Measurements from ENCODE around the gene MNAT1. TPM values are rescaled to one million over a fixed set of nuclear protein-coding genes. Genes with fewer than 3 reads are reported as not detected.

Gene MNAT1
- polyA plus RNA-seq, 1 donor from 2014 or later, result 104 TPM

DNA sequence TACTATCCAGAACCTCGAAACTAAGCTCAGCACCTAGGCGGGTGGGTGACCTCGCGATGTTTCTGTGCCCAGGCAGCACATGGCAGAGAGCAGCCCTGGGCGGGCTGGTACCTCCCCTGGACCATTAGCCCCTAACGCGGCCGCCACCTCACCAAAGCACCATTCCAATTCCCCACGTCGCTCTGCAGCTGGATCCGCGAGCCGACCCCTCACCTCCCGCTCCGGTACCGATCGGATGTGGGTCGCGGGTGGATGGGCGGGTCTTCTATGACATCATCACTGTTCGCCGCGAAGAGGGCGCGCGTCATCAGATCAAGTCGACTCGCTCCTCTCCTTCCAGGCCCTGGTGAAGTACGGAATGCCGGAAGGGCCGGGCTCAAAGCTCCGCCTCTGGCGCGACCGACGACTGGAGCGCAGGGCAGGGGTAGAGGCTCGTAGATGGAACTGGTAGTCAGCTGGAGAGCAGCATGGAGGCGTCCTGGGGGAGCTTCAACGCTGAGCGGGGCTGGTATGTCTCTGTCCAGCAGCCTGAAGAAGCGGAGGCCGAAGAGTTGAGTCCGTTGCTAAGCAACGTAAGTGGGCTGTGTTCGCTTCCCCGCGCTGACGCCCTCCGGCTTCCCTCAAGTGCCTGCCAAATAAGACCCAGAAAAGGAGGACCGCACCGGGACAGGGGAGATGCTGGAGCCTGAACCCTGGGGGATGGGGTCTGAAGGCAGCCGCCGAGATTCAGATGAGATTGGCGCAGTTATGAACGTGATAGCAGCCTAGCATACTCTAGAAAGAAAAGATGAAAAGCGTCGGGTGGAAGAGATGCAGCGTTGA is 246.5 kb downstream of the MNAT1 start, which contains the start of the genes SLC38A6 and TRMT5:
Gene SLC38A6, plus strand, starts transcription at position 435 of the 822 bp plus-strand sequence. Its CDS starts 33 bp downstream, at position 468.
Gene TRMT5, minus strand, starts transcription at position 269 of the 822 bp plus-strand sequence. Its CDS starts 106 bp downstream, at position 163.
- H3K27me3 ChIP-seq (ENCODE audit: insufficient read depth, low read depth, low read length), result no peaks in the 10 kb centered on the region
- H3F3A ChIP-seq (ENCODE audit: insufficient read depth, low read length, poor library complexity, severe bottlenecking), result peaks cover 5% of the 10 kb centered on the region
- peak within 1 kb of the TSS; percentile 84 for H2AFZ ChIP-seq (ENCODE audit: low read depth, low read length)
- TF ChIP-seq MXI1 (conservative IDR thresholded peaks at IDR 0.05; ENCODE audit: poor library complexity, severe bottlenecking) (peak; percentile 98), TAF1 (IDR thresholded peaks at IDR 0.05; ENCODE audit: low read depth) (peak; percentile 42), POLR2AphosphoS5 (IDR thresholded peaks at IDR 0.05) (peak; percentile 82), RAD21 (conservative IDR thresholded peaks at IDR 0.05) (peak; percentile 49), SMC3 (conservative IDR thresholded peaks at IDR 0.05; ENCODE audit: poor library complexity) (peak; percentile 54), EZH2 (IDR thresholded peaks at IDR 0.05; ENCODE audit: borderline replicate concordance, insufficient read depth, low read length, poor library complexity, severe bottlenecking) (no peak), EP300 (conservative IDR thresholded peaks at IDR 0.05; ENCODE audit: poor library complexity, severe bottlenecking) (peak; percentile 72)
- TF ChIP-seq, protein P1, sequence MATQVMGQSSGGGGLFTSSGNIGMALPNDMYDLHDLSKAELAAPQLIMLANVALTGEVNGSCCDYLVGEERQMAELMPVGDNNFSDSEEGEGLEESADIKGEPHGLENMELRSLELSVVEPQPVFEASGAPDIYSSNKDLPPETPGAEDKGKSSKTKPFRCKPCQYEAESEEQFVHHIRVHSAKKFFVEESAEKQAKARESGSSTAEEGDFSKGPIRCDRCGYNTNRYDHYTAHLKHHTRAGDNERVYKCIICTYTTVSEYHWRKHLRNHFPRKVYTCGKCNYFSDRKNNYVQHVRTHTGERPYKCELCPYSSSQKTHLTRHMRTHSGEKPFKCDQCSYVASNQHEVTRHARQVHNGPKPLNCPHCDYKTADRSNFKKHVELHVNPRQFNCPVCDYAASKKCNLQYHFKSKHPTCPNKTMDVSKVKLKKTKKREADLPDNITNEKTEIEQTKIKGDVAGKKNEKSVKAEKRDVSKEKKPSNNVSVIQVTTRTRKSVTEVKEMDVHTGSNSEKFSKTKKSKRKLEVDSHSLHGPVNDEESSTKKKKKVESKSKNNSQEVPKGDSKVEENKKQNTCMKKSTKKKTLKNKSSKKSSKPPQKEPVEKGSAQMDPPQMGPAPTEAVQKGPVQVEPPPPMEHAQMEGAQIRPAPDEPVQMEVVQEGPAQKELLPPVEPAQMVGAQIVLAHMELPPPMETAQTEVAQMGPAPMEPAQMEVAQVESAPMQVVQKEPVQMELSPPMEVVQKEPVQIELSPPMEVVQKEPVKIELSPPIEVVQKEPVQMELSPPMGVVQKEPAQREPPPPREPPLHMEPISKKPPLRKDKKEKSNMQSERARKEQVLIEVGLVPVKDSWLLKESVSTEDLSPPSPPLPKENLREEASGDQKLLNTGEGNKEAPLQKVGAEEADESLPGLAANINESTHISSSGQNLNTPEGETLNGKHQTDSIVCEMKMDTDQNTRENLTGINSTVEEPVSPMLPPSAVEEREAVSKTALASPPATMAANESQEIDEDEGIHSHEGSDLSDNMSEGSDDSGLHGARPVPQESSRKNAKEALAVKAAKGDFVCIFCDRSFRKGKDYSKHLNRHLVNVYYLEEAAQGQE (IDR thresholded peaks at IDR 0.05; ENCODE audit: borderline replicate concordance), result no peak
- TF ChIP-seq, protein P2, sequence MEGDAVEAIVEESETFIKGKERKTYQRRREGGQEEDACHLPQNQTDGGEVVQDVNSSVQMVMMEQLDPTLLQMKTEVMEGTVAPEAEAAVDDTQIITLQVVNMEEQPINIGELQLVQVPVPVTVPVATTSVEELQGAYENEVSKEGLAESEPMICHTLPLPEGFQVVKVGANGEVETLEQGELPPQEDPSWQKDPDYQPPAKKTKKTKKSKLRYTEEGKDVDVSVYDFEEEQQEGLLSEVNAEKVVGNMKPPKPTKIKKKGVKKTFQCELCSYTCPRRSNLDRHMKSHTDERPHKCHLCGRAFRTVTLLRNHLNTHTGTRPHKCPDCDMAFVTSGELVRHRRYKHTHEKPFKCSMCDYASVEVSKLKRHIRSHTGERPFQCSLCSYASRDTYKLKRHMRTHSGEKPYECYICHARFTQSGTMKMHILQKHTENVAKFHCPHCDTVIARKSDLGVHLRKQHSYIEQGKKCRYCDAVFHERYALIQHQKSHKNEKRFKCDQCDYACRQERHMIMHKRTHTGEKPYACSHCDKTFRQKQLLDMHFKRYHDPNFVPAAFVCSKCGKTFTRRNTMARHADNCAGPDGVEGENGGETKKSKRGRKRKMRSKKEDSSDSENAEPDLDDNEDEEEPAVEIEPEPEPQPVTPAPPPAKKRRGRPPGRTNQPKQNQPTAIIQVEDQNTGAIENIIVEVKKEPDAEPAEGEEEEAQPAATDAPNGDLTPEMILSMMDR (IDR thresholded peaks at IDR 0.05; ENCODE audit: poor library complexity, severe bottlenecking), result no peak
- peak within 1 kb of the TSS; percentile 88 for H3K4me2 ChIP-seq (ENCODE audit: low read length)
- peak within 1 kb of the TSS; percentile 83 for H3K9ac ChIP-seq (ENCODE audit: low read length)
- no peaks in the 10 kb centered on the region for H4K20me1 ChIP-seq (ENCODE audit: insufficient read depth)
- H3K9me2 ChIP-seq (ENCODE audit: insufficient read depth, low read length), result no peaks in the 10 kb centered on the region
- peaks cover 12% of the 10 kb centered on the region for H3K79me2 ChIP-seq (replicated peaks; ENCODE audit: insufficient read depth, low read length)
- H3K9me3 ChIP-seq (ENCODE audit: low read length), result no peaks in the 10 kb centered on the region
- H3K36me3 ChIP-seq (ENCODE audit: insufficient read depth, low read length), result no peaks in the 10 kb centered on the region
- H3K27ac ChIP-seq (ENCODE audit: low read length), result peak within 1 kb of the TSS; percentile 82
- peak within 1 kb of the TSS; percentile 84 for H3K4me3 ChIP-seq (ENCODE audit: low read length)

DNA sequence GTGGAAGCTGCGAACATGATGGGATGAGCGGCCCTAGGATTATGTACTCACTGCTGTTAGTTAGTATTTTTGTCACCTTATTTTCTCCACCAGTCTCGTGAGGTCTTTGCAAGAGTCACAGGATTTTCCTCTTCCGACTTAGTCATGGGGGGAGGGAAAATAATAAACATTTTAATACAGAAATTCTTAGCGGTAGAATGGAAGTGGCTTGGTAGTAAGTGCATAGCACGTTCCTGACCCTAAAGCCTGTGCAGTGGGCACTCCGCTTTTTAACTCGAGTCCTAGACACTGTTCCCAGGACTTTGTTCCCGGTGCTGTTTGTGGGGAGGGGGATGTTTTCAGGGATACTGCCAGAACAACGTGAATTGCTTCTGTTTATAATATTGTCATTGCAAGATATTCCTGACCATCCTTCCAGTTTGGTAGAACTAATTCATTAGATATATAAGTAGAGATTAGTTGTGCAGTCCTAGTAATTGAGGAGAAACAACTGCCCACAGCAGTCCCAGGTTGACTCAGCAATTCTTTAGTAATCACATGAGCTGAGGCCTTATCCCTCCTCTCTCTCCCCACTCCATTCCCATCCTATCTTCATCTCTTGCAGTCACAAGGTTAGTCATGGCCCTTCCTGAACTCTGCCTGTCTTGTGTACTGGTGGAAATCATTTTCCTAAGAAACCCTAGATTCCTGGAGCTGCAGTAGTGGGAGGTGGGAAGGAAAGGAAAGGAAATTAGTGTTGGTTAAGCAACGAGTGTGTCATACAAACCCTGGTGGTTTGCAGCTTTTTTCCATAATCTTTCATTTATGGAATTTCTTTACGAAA is 247.3 kb downstream of the MNAT1 start:
- peak overlapping the region; percentile 83 for H3K9ac ChIP-seq (ENCODE audit: low read length)
- TF ChIP-seq EP300 (conservative IDR thresholded peaks at IDR 0.05; ENCODE audit: poor library complexity, severe bottlenecking) (no peak), SMC3 (conservative IDR thresholded peaks at IDR 0.05; ENCODE audit: poor library complexity) (no peak), TAF1 (IDR thresholded peaks at IDR 0.05; ENCODE audit: low read depth) (no peak), POLR2AphosphoS5 (IDR thresholded peaks at IDR 0.05) (no peak), MXI1 (conservative IDR thresholded peaks at IDR 0.05; ENCODE audit: poor library complexity, severe bottlenecking) (no peak), EZH2 (IDR thresholded peaks at IDR 0.05; ENCODE audit: borderline replicate concordance, insufficient read depth, low read length, poor library complexity, severe bottlenecking) (no peak), RAD21 (conservative IDR thresholded peaks at IDR 0.05) (no peak)
- TF ChIP-seq, protein P1 (IDR thresholded peaks at IDR 0.05; ENCODE audit: borderline replicate concordance), result no peak
- TF ChIP-seq, protein P2 (IDR thresholded peaks at IDR 0.05; ENCODE audit: poor library complexity, severe bottlenecking), result no peak
- no peaks in the 10 kb centered on the region for H3K36me3 ChIP-seq (ENCODE audit: insufficient read depth, low read length)
- peaks cover 5% of the 10 kb centered on the region for H3F3A ChIP-seq (ENCODE audit: insufficient read depth, low read length, poor library complexity, severe bottlenecking)
- H3K27ac ChIP-seq (ENCODE audit: low read length), result peak overlapping the region; percentile 82
- H3K9me2 ChIP-seq (ENCODE audit: insufficient read depth, low read length), result no peaks in the 10 kb centered on the region
- H3K27me3 ChIP-seq (ENCODE audit: insufficient read depth, low read depth, low read length), result no peaks in the 10 kb centered on the region
- H4K20me1 ChIP-seq (ENCODE audit: insufficient read depth), result no peaks in the 10 kb centered on the region
- H2AFZ ChIP-seq (ENCODE audit: low read depth, low read length), result peak overlapping the region; percentile 84
- peak overlapping the region; percentile 84 for H3K4me3 ChIP-seq (ENCODE audit: low read length)
- H3K79me2 ChIP-seq (replicated peaks; ENCODE audit: insufficient read depth, low read length), result peaks cover 12% of the 10 kb centered on the region
- no peaks in the 10 kb centered on the region for H3K9me3 ChIP-seq (ENCODE audit: low read length)
- H3K4me2 ChIP-seq (ENCODE audit: low read length), result peak overlapping the region; percentile 88
